HG03354 (cell line): ENCODE results near the gene GABRG3.

Source experiments
- ATAC-seq: cut with Tn5 transposase; IDR thresholded peaks from one replicate; pipeline ENCODE4 v1.9.1; 2021; ENCODE audit warnings: mild to moderate bottlenecking; ENCODE audit not compliant: unreplicated experiment, poor library complexity, severe bottlenecking

Gene GABRG3

GRCh38 chr15:26970712-26971210 lies at the start of gene GABRG3:
GABRG3 (plus strand) TSS chr15:26971181.
- ATAC-seq: no peak

GRCh38 chr15:26921433-26921832 lies 49.5 kb upstream of the GABRG3 start:
- no peak for ATAC-seq

GRCh38 chr15:26926081-26926480 lies 44.9 kb upstream of the GABRG3 start:
- no peak for ATAC-seq

GRCh38 chr15:26928051-26928450 lies 42.9 kb upstream of the GABRG3 start:
- no peak for ATAC-seq

- no peak for ATAC-seq
These were observed 41.4 kb upstream of the GABRG3 start for GRCh38 chr15:26929588-26929987.

GRCh38 chr15:26934848-26935247 lies 36.1 kb upstream of the GABRG3 start:
- no peak for ATAC-seq

- ATAC-seq: no peak
These were observed 35.7 kb upstream of the GABRG3 start for GRCh38 chr15:26935322-26935721.

- ATAC-seq: no peak
These were observed 34.5 kb upstream of the GABRG3 start for GRCh38 chr15:26936502-26936901.

GRCh38 chr15:26937134-26937533 lies 33.8 kb upstream of the GABRG3 start:
- no peak for ATAC-seq

GRCh38 chr15:26939398-26939797 lies 31.6 kb upstream of the GABRG3 start:
- ATAC-seq: no peak

GRCh38 chr15:26941489-26941888 lies 29.5 kb upstream of the GABRG3 start:
- ATAC-seq: no peak

GRCh38 chr15:26943866-26944265 lies 27.1 kb upstream of the GABRG3 start:
- no peak for ATAC-seq

- ATAC-seq: no peak
These were observed 25.9 kb upstream of the GABRG3 start for GRCh38 chr15:26945046-26945445.

- no peak for ATAC-seq
These were observed 21.0 kb upstream of the GABRG3 start for GRCh38 chr15:26950001-26950400.

- ATAC-seq: no peak
These were observed 16.6 kb upstream of the GABRG3 start for GRCh38 chr15:26954403-26954802.

GRCh38 chr15:26967719-26968269 lies 3.2 kb upstream of the GABRG3 start:
- no peak for ATAC-seq

- no peak for ATAC-seq
These were observed 2.2 kb upstream of the GABRG3 start for GRCh38 chr15:26968806-26969205.

GRCh38 chr15:26971271-26972018 lies 464 bp downstream of the GABRG3 start:
- no peak for ATAC-seq

- ATAC-seq: no peak
These were observed 1.7 kb downstream of the GABRG3 start for GRCh38 chr15:26972636-26973035.

GRCh38 chr15:26974120-26974780 lies 3.3 kb downstream of the GABRG3 start:
- ATAC-seq: no peak

- ATAC-seq: no peak
These were observed 10.5 kb downstream of the GABRG3 start for GRCh38 chr15:26981492-26981891.
